ENCODE measurements around the gene PLEKHG5. TPM values are rescaled to one million over a fixed set of nuclear protein-coding genes. Genes with fewer than 3 reads are reported as not detected.
A peak's percentile ranks its signal among the peaks of the same experiment; 100 is the strongest.
"Not testable (repeated sequence)": the region's sequence is repeated elsewhere in the genome, so short reads cannot be mapped to it uniquely, and the experiment has no call there.

PLEKHG5 gene
- total RNA-seq, 1 donor from 2014 or later, result 17.2 TPM

DNA sequence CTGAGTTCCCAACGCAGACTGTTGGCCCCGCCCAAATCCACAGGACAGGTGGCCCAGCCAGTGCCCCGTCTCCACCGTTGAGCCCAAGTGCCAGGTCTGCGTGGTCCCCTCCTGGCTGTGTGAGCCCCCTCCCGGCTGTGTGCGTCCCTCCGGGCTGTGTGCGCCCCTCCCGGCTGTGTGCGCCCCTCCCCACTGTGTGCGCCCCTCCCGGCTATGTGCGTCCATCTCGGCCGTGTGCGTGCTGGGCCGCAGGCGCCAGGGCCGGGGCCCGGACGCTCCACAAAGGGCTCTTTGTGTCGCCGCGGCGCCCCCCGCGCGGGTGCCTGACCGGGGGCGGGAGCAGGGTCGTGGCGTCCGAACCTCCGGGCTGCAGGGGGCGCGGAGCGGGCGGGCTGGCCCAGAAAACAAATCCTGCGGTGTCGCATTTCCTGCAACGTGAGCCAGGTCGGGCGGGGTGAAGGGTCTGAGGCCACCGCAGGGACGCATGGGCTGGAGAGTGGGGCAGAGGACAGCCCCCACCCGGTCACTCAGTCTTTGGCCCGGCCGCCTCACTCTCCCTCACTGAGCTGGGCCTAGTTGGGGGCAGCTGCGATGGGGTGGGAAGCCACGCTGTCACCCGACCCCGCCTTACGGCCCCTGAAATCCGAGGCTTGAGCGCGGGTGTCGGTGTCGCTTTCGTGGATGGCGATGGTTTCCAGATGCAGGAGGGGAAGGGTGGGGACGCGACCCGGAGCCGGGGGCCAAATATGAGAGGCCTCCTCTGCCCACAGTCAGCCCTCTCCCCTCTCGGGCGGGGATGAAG, 44.2 kb downstream of the PLEKHG5 start:
- intact Hi-C loops (cut with DNase I), result no loop called here
- Histone ChIP-seq H3K9me3 (no peaks in the 10 kb centered on the region), H3K36me3 (no peaks in the 10 kb centered on the region), H3K27me3 (peaks cover 6% of the 10 kb centered on the region), H3K4me1 (peaks cover 18% of the 10 kb centered on the region), H3K4me3 (peak overlapping the region in 1 of 2 donors; percentile 7), H3K27ac (no peak overlapping the region)
- no peak for DNase-seq (ENCODE audit: extremely low spot score in 2 of 2)
- TF ChIP-seq POLR2A (IDR thresholded peaks at IDR 0.05) (no peak), POLR2AphosphoS5 (IDR thresholded peaks at IDR 0.05; ENCODE audit: insufficient read depth in 1 of 2, low read depth in 1 of 2) (no peak)
- TF ChIP-seq, protein P1, sequence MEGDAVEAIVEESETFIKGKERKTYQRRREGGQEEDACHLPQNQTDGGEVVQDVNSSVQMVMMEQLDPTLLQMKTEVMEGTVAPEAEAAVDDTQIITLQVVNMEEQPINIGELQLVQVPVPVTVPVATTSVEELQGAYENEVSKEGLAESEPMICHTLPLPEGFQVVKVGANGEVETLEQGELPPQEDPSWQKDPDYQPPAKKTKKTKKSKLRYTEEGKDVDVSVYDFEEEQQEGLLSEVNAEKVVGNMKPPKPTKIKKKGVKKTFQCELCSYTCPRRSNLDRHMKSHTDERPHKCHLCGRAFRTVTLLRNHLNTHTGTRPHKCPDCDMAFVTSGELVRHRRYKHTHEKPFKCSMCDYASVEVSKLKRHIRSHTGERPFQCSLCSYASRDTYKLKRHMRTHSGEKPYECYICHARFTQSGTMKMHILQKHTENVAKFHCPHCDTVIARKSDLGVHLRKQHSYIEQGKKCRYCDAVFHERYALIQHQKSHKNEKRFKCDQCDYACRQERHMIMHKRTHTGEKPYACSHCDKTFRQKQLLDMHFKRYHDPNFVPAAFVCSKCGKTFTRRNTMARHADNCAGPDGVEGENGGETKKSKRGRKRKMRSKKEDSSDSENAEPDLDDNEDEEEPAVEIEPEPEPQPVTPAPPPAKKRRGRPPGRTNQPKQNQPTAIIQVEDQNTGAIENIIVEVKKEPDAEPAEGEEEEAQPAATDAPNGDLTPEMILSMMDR (IDR thresholded peaks at IDR 0.05), result no peak

DNA sequence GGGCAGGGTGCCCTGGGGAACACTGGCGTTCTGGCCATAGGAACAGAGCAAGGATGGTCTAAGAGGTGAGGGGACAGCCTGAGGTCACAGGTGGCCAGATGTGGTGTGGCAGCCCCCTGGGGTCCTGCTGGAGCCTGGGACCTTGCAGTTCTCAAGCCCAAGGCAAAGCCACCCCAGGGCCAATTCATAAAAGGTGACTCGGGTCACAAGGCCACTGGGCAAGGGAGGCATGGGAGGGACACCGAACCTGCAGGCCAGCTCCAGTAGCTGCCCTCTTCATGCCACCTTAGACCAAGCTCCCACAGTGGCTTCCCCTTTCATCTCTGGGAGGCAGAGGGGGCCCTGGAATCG, 44.8 kb downstream of the PLEKHG5 start:
- H3K27me3 ChIP-seq, result peaks cover 6% of the 10 kb centered on the region
- H3K36me3 ChIP-seq, result no peaks in the 10 kb centered on the region
- no peak overlapping the region for H3K27ac ChIP-seq
- DNase-seq (ENCODE audit: extremely low spot score in 2 of 2), result no peak
- intact Hi-C loops (cut with DNase I), result no loop called here
- H3K4me3 ChIP-seq, result no peak overlapping the region
- H3K4me1 ChIP-seq, result peaks cover 18% of the 10 kb centered on the region
- TF ChIP-seq, protein P1 (IDR thresholded peaks at IDR 0.05), result no peak
- no peak for TF ChIP-seq POLR2AphosphoS5 (IDR thresholded peaks at IDR 0.05; ENCODE audit: insufficient read depth in 1 of 2, low read depth in 1 of 2)
- TF ChIP-seq POLR2A (IDR thresholded peaks at IDR 0.05), result no peak
- no peaks in the 10 kb centered on the region for H3K9me3 ChIP-seq

DNA sequence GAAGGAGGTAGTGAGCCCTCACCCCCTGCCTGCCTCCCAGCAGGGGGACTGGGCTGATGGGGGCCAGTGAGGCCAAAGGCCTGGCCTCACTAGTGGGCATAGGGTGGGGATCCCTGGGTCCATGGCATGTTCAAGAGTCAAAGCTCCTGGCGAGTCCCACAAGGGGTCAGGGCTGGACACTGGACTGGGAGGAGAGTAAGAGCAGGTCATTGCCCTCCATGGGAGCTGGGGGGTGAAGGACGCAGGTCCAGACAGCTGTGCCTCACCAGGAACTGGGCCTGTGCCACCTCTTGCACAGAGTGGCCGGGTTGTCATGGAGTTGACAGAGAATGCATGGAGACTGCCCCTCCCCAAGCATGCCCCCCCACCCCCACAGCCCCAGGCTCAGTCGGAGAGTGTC, 45.5 kb downstream of the PLEKHG5 start:
- DNase-seq (ENCODE audit: extremely low spot score in 2 of 2); H3K27me3 ChIP-seq; H3K4me3 ChIP-seq; H3K36me3 ChIP-seq; intact Hi-C loops (cut with DNase I); H3K27ac ChIP-seq; H3K9me3 ChIP-seq: not testable (repeated sequence)
- H3K4me1 ChIP-seq, result peaks cover 18% of the 10 kb centered on the region

DNA sequence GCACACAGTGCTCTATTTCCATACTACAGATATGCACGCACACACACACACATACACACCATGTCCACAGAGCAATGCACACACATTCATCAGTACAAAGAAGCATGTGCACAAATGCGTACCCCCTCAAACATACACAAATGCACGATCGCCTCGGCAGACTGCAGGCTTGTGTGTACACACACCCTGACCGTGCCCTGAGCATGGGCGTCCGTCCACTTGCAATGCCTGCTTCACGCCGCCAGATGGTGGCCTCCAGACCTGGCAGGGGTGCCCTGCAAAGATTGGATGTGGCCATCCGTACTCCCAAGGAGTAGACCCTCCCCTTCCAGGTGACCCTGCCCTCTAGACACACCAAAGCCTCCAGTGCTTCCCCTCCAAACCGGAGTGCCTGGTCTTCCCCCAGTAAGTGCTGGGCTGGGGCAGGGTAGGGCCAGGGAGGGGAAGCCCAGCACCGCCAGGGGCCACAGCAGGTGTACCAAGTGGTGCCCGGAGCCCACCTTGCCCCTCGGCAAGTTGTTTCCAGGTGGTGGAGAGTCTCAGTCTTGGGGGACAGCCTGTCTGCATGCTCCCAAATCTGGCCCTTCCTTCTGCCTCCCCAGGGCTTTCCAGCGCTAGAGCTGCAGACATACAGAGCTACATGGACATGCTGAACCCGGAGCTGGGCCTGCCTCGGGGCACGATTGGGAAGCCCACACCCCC, 46.3 kb downstream of the PLEKHG5 start:
- intact Hi-C loops (cut with DNase I), result no loop called here
- no peak overlapping the region for H3K4me3 ChIP-seq
- no peaks in the 10 kb centered on the region for H3K36me3 ChIP-seq
- no peak for DNase-seq (ENCODE audit: extremely low spot score in 2 of 2)
- peaks cover 22% of the 10 kb centered on the region for H3K4me1 ChIP-seq
- H3K27me3 ChIP-seq, result peaks cover 6% of the 10 kb centered on the region
- no peak overlapping the region for H3K27ac ChIP-seq
- TF ChIP-seq POLR2A (IDR thresholded peaks at IDR 0.05), result no peak
- TF ChIP-seq, protein P1 (IDR thresholded peaks at IDR 0.05), result peak in 1 of 3 experiments; percentile 16
- no peaks in the 10 kb centered on the region for H3K9me3 ChIP-seq

DNA sequence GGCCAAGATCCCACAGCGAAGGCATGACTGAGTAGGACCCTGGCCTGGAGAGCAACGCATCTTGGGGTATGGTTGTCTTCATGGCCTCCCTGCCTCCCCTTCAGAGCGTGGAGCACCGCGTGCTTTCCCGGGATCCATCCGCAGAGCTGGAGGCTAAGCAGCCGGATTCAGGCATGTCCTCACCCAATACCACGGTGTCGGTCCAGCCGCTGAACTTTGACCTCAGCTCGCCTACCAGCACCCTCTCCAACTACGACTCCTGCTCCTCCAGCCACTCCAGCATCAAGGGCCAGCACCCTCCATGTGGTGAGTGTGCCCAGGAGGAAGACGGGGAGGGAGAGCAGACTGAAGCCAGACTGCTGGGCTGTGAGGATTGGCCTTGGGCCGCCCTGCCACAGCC, 47.1 kb downstream of the PLEKHG5 start:
- intact Hi-C loops (cut with DNase I), result no loop called here
- no peak overlapping the region for H3K4me3 ChIP-seq
- no peak overlapping the region for H3K27ac ChIP-seq
- H3K36me3 ChIP-seq, result no peaks in the 10 kb centered on the region
- H3K9me3 ChIP-seq, result no peaks in the 10 kb centered on the region
- TF ChIP-seq, protein P1 (IDR thresholded peaks at IDR 0.05), result no peak
- TF ChIP-seq POLR2A (IDR thresholded peaks at IDR 0.05) (no peak), POLR2AphosphoS5 (IDR thresholded peaks at IDR 0.05; ENCODE audit: insufficient read depth in 1 of 2, low read depth in 1 of 2) (no peak)
- no peaks in the 10 kb centered on the region for H3K27me3 ChIP-seq
- peaks cover 27% of the 10 kb centered on the region for H3K4me1 ChIP-seq
- no peak for DNase-seq (ENCODE audit: extremely low spot score in 2 of 2)

All from vagina (tissue), 2 donors.